Measurements from ENCODE around the gene NAA38.

NAA38 gene

GRCh38 chr17:7881276-7882054 is 24.1 kb upstream of the NAA38 start:
- no peak for DNase-seq (ENCODE audit: low read depth)
- no peak for TF ChIP-seq CTCF (IDR thresholded peaks at IDR 0.05; ENCODE audit: insufficient read depth, low read depth, low read length, missing control alignments)
- no peak overlapping the region for H3K4me3 ChIP-seq (ENCODE audit: low read depth, low read length)

- TF ChIP-seq CTCF (IDR thresholded peaks at IDR 0.05; ENCODE audit: insufficient read depth, low read depth, low read length, missing control alignments), result no peak
- DNase-seq (ENCODE audit: low read depth), result no peak
- no peak overlapping the region for H3K4me3 ChIP-seq (ENCODE audit: low read depth, low read length)
Measured at GRCh38 chr17:7880076-7880868, 22.9 kb upstream of the NAA38 start.

- H3K4me3 ChIP-seq (ENCODE audit: low read depth, low read length), result no peak overlapping the region
- no peak for DNase-seq (ENCODE audit: low read depth)
- TF ChIP-seq CTCF (IDR thresholded peaks at IDR 0.05; ENCODE audit: insufficient read depth, low read depth, low read length, missing control alignments), result no peak
Measured at GRCh38 chr17:7878234-7878633, 20.9 kb upstream of the NAA38 start.

- no peak for DNase-seq (ENCODE audit: low read depth)
- no peak for TF ChIP-seq CTCF (IDR thresholded peaks at IDR 0.05; ENCODE audit: insufficient read depth, low read depth, low read length, missing control alignments)
- no peak overlapping the region for H3K4me3 ChIP-seq (ENCODE audit: low read depth, low read length)
Measured at GRCh38 chr17:7875804-7876370, 18.5 kb upstream of the NAA38 start.

- peak; percentile 24 for DNase-seq (ENCODE audit: low read depth)
- TF ChIP-seq CTCF (IDR thresholded peaks at IDR 0.05; ENCODE audit: insufficient read depth, low read depth, low read length, missing control alignments), result no peak
Measured at GRCh38 chr17:7873051-7873450, 15.7 kb upstream of the NAA38 start.

GRCh38 chr17:7867881-7868329 is 10.5 kb upstream of the NAA38 start:
- H3K4me3 ChIP-seq (ENCODE audit: low read depth, low read length), result no peak overlapping the region
- TF ChIP-seq CTCF (IDR thresholded peaks at IDR 0.05; ENCODE audit: insufficient read depth, low read depth, low read length, missing control alignments), result no peak
- no peak for DNase-seq (ENCODE audit: low read depth)

More at GRCh38 chr17:7873051-7873450, 15.7 kb upstream of the NAA38 start:
- H3K4me3 ChIP-seq (ENCODE audit: low read depth, low read length), result no peak overlapping the region
